Activated CD4-positive, alpha-beta memory T cell treated with anti-CD3 and anti-CD28 coated beads, Interleukin-2, amount 10 ng/mL, durations not matched to agents 7 days and 5 days (primary cell): Measurements from ENCODE around the gene VSNL1. TPM values are rescaled to one million over a fixed set of nuclear protein-coding genes. Genes with fewer than 3 reads are reported as not detected.
"Not testable (repeated sequence)": the region's sequence is repeated elsewhere in the genome, so short reads cannot be mapped to it uniquely, and the experiment has no call there.

Experiments
- CTCF ChIA-PET: fragments of 350-600 bp; sonication (Branson Sonifier 250); formaldehyde crosslinking; loops from one replicate; lab custom pipeline; 2021; ENCODE audit warnings: antibody characterized with exemption, inconsistent platforms; lab: Charles Lee
- POLR2A ChIA-PET: fragments of 350-600 bp; sonication (Branson Sonifier 250); formaldehyde crosslinking; loops from one replicate; lab custom pipeline; 2021; ENCODE audit warnings: antibody characterized with exemption; lab: Charles Lee
- DNase-seq: peaks from one replicate; pipeline ENCODE4 v3.0.0-alpha.2; 2020
- H3K27ac Mint-ChIP-seq: one replicate; pipeline ENCODE4 v1.8.0; 2021; ENCODE audit warnings: mild to moderate bottlenecking, mixed read lengths
- H3K27me3 Mint-ChIP-seq: one replicate; pipeline ENCODE4 v1.8.0; 2021; ENCODE audit warnings: mixed read lengths
- H3K36me3 Mint-ChIP-seq: one replicate; pipeline ENCODE4 v1.8.0; 2021; ENCODE audit warnings: low read depth, mixed read lengths
- H3K4me1 Mint-ChIP-seq: one replicate; pipeline ENCODE4 v1.8.0; 2021; ENCODE audit warnings: mixed read lengths
- H3K4me3 Mint-ChIP-seq: one replicate; pipeline ENCODE4 v1.8.0; 2021; ENCODE audit warnings: mild to moderate bottlenecking, mixed read lengths
- H3K9me3 Mint-ChIP-seq: one replicate; pipeline ENCODE4 v1.8.0; 2021; ENCODE audit warnings: mixed read lengths
- total RNA-seq, 2 experiments: library from RNA; stranded (reverse); gene quantifications; one replicate each; pipeline ENCODE4 v1.2.3, GENCODE V29; 2021

VSNL1 gene
- total RNA-seq, 2 experiments from 2014 or later: not detected

- Mint-ChIP-seq H3K4me3 (no peak overlapping the region), H3K4me1 (no peaks in the 10 kb centered on the region), H3K9me3 (no peaks in the 10 kb centered on the region), H3K27ac (no peak overlapping the region), H3K36me3 (no peaks in the 10 kb centered on the region), H3K27me3 (peaks cover 10% of the 10 kb centered on the region)
- CTCF ChIA-PET: no interaction called here
- DNase-seq: no peak
- POLR2A ChIA-PET: no interaction called here
Observed at GRCh38 chr2:17547237-17547636, 6.7 kb downstream of the VSNL1 start.

DNA sequence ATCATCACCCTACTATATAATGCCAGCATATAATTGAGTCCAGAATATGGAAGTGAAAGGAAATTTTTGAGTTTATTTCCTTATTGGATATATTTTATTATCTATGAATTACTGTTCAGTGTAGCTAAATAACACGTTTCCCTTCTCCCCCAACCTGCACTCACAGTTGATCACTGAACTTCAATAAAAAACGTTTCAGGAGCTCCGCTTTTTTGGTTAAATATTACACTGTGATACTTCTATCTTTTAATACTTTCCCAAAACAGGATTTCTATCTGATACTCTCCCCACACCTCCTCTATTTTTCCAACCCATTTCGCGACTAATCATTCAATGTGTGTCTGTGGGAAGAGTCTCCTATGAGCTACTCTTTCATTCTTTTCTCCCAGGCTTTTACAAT lies 7.2 kb downstream of the VSNL1 start:
- Mint-ChIP-seq H3K4me3 (no peak overlapping the region), H3K36me3 (no peaks in the 10 kb centered on the region), H3K27ac (no peak overlapping the region), H3K27me3 (peaks cover 9% of the 10 kb centered on the region), H3K4me1 (no peaks in the 10 kb centered on the region), H3K9me3 (no peaks in the 10 kb centered on the region)
- CTCF ChIA-PET: no interaction called here
- DNase-seq: no peak
- POLR2A ChIA-PET: no interaction called here

- no peak overlapping the region for H3K27ac Mint-ChIP-seq
- no peak for DNase-seq
- no peaks in the 10 kb centered on the region for H3K36me3 Mint-ChIP-seq
- CTCF ChIA-PET: no interaction called here
- H3K4me1 Mint-ChIP-seq: no peaks in the 10 kb centered on the region
- no peak overlapping the region for H3K4me3 Mint-ChIP-seq
- no peaks in the 10 kb centered on the region for H3K27me3 Mint-ChIP-seq
- H3K9me3 Mint-ChIP-seq: no peaks in the 10 kb centered on the region
- POLR2A ChIA-PET: no interaction called here
Observed at GRCh38 chr2:17550907-17551306, 10.4 kb downstream of the VSNL1 start.

GRCh38 chr2:17555150-17555549 lies 14.7 kb downstream of the VSNL1 start:
- Mint-ChIP-seq H3K27ac (no peak overlapping the region), H3K4me1 (no peaks in the 10 kb centered on the region), H3K36me3 (no peaks in the 10 kb centered on the region), H3K4me3 (no peak overlapping the region), H3K9me3 (no peaks in the 10 kb centered on the region), H3K27me3 (no peaks in the 10 kb centered on the region)
- ChIA-PET CTCF (no interaction called here), POLR2A (no interaction called here)
- DNase-seq: no peak

GRCh38 chr2:17557596-17557995 lies 17.1 kb downstream of the VSNL1 start:
- no peak for DNase-seq
- Mint-ChIP-seq H3K27me3 (peaks cover 2% of the 10 kb centered on the region), H3K4me1 (no peaks in the 10 kb centered on the region), H3K36me3 (no peaks in the 10 kb centered on the region), H3K4me3 (no peak overlapping the region), H3K9me3 (no peaks in the 10 kb centered on the region), H3K27ac (no peak overlapping the region)
- ChIA-PET CTCF (no interaction called here), POLR2A (no interaction called here)

GRCh38 chr2:17558053-17558452 lies 17.6 kb downstream of the VSNL1 start:
- ChIA-PET CTCF (no interaction called here), POLR2A (no interaction called here)
- H3K9me3 Mint-ChIP-seq: no peaks in the 10 kb centered on the region
- no peak overlapping the region for H3K27ac Mint-ChIP-seq
- no peaks in the 10 kb centered on the region for H3K36me3 Mint-ChIP-seq
- H3K4me1 Mint-ChIP-seq: no peaks in the 10 kb centered on the region
- H3K4me3 Mint-ChIP-seq: no peak overlapping the region
- peaks cover 2% of the 10 kb centered on the region for H3K27me3 Mint-ChIP-seq
- DNase-seq: no peak

DNA sequence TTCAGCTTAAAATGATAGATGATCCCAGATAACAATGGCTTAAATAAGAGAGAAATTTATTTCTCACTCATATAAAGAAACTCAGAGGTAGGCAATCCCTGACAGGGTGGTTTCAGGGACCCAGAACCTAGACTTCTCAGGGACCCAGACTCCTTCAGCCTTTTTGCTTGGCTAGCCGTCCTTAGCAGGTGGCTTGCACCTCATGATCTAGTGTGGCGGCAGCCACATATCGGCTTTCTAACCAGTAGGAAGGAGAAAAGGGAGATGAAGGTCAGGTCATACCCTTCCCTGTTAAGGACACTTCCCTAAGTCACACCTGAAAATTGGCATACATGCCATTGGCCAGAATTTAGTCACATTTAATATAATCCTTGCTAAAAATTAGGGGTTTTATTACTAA lies 18.4 kb downstream of the VSNL1 start:
- ChIA-PET POLR2A (no interaction called here), CTCF (no interaction called here)
- H3K36me3 Mint-ChIP-seq: no peaks in the 10 kb centered on the region
- no peaks in the 10 kb centered on the region for H3K9me3 Mint-ChIP-seq
- H3K27ac Mint-ChIP-seq: no peak overlapping the region
- peaks cover 2% of the 10 kb centered on the region for H3K27me3 Mint-ChIP-seq
- no peak overlapping the region for H3K4me3 Mint-ChIP-seq
- DNase-seq: no peak
- no peaks in the 10 kb centered on the region for H3K4me1 Mint-ChIP-seq

GRCh38 chr2:17565726-17566125 lies 25.2 kb downstream of the VSNL1 start:
- CTCF ChIA-PET, H3K27me3 Mint-ChIP-seq, POLR2A ChIA-PET, H3K4me3 Mint-ChIP-seq, H3K27ac Mint-ChIP-seq, H3K36me3 Mint-ChIP-seq, H3K9me3 Mint-ChIP-seq, DNase-seq, H3K4me1 Mint-ChIP-seq: not testable (repeated sequence)

- no peak for DNase-seq
- Mint-ChIP-seq H3K27ac (no peak overlapping the region), H3K36me3 (no peaks in the 10 kb centered on the region), H3K4me1 (no peaks in the 10 kb centered on the region), H3K4me3 (no peak overlapping the region), H3K9me3 (no peaks in the 10 kb centered on the region), H3K27me3 (no peaks in the 10 kb centered on the region)
- ChIA-PET CTCF (no interaction called here), POLR2A (no interaction called here)
Observed at GRCh38 chr2:17571681-17572080, 31.2 kb downstream of the VSNL1 start.

DNA sequence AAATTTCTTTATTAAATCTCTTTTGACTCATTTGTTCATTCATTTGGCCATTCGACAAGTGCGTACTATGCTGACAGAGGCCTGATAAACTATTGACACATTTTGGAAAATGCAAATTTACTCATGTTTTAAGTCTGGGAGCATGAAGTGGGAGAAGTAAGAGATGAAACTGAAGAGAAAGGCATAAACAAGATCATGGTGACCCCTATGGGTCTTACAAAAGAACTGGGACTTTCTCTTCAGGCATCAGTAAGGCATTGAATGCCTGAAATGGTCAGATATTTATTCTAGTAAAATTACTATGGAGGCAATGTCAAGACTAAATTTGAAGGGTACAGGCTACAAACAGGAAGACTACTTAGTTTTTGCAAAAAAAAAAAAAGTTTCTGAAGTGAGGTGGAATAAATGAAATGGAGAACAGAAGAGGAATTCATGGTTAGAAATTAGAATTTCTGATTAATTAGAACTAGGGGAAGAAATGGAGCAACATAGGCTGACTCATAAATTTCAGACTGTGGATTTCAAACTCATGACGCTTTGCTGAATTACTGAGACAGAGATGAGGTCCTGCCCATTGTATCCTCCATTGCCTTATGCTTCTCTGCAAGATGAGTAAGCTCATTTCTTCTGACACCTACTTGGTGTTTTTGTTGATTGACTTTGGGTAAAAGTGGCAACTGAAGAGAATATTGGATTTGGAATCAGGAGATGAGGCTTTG lies 32.7 kb downstream of the VSNL1 start:
- no peaks in the 10 kb centered on the region for H3K36me3 Mint-ChIP-seq
- POLR2A ChIA-PET: no interaction called here
- H3K27ac Mint-ChIP-seq: no peak overlapping the region
- H3K9me3 Mint-ChIP-seq: no peaks in the 10 kb centered on the region
- H3K4me1 Mint-ChIP-seq: peaks cover 2% of the 10 kb centered on the region
- H3K4me3 Mint-ChIP-seq: no peak overlapping the region
- DNase-seq: no peak
- no peaks in the 10 kb centered on the region for H3K27me3 Mint-ChIP-seq
- CTCF ChIA-PET: no interaction called here

GRCh38 chr2:17573804-17574175 lies 33.3 kb downstream of the VSNL1 start:
- H3K36me3 Mint-ChIP-seq: no peaks in the 10 kb centered on the region
- ChIA-PET POLR2A (no interaction called here), CTCF (no interaction called here)
- DNase-seq: no peak
- no peaks in the 10 kb centered on the region for H3K9me3 Mint-ChIP-seq
- H3K4me3 Mint-ChIP-seq: no peak overlapping the region
- H3K27me3 Mint-ChIP-seq: no peaks in the 10 kb centered on the region
- H3K27ac Mint-ChIP-seq: no peak overlapping the region
- H3K4me1 Mint-ChIP-seq: peaks cover 5% of the 10 kb centered on the region

GRCh38 chr2:17574406-17575073 lies 34.0 kb downstream of the VSNL1 start:
- Mint-ChIP-seq H3K27ac (no peak overlapping the region), H3K9me3 (no peaks in the 10 kb centered on the region), H3K4me3 (no peak overlapping the region), H3K36me3 (no peaks in the 10 kb centered on the region), H3K4me1 (peaks cover 9% of the 10 kb centered on the region), H3K27me3 (no peaks in the 10 kb centered on the region)
- DNase-seq: no peak
- ChIA-PET CTCF (no interaction called here), POLR2A (no interaction called here)

DNA sequence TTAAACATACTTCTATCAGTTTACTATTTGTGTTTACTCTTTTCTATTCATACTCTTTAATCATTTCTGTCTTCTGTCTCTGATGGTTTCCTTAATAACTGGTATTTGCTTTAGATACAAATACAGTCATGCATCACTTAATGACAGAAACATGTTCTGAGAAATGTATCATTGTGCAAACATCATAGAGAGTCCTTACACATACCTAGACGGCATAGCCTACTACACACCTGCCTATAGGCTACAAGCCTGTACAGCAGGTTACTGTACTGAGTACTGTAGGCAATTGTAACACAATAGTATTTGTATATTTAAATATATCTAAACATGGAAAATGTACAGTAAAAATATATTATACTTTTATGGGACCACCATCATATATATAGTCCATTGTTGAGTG lies 36.3 kb downstream of the VSNL1 start:
- CTCF ChIA-PET: no interaction called here
- no peaks in the 10 kb centered on the region for H3K27me3 Mint-ChIP-seq
- H3K27ac Mint-ChIP-seq: no peak overlapping the region
- no peaks in the 10 kb centered on the region for H3K9me3 Mint-ChIP-seq
- POLR2A ChIA-PET: no interaction called here
- peaks cover 18% of the 10 kb centered on the region for H3K4me1 Mint-ChIP-seq
- H3K36me3 Mint-ChIP-seq: no peaks in the 10 kb centered on the region
- no peak for DNase-seq
- H3K4me3 Mint-ChIP-seq: no peak overlapping the region

DNA sequence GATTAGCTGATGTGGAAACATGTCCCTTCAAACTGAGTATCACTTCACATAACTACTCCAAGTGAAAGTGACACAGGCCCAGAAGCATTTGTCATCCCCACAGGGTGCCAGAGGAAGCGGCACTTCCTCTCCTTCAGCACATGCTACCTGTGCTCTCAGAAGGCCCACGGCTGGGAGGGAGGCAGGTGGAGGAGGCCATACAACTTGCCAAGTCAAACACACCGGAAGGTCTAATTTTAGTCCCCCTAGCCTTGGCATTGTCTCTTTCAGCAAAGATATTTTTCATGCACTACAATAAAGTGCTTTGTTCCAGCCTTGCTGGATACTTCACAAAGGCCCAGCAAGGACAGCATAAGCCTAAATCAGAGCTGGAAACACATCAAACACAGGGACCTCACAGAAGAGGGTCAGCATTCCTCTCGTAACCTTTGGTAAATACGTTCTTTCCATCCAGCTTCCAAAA lies 38.0 kb downstream of the VSNL1 start:
- ChIA-PET POLR2A (no interaction called here), CTCF (no interaction called here)
- DNase-seq: no peak
- H3K4me1 Mint-ChIP-seq: peaks cover 18% of the 10 kb centered on the region
- no peak overlapping the region for H3K27ac Mint-ChIP-seq
- H3K4me3 Mint-ChIP-seq: no peak overlapping the region
- H3K36me3 Mint-ChIP-seq: no peaks in the 10 kb centered on the region
- no peaks in the 10 kb centered on the region for H3K9me3 Mint-ChIP-seq
- H3K27me3 Mint-ChIP-seq: peaks cover 4% of the 10 kb centered on the region
